Pons (tissue), 1 donor: Measurements from ENCODE around the gene NSMCE1.

ENCODE experiments used
- DNase-seq: peaks from one replicate; pipeline ENCODE4 v3.0.0-alpha.2; 2016; ENCODE audit warnings: low spot score

Gene NSMCE1

DNA sequence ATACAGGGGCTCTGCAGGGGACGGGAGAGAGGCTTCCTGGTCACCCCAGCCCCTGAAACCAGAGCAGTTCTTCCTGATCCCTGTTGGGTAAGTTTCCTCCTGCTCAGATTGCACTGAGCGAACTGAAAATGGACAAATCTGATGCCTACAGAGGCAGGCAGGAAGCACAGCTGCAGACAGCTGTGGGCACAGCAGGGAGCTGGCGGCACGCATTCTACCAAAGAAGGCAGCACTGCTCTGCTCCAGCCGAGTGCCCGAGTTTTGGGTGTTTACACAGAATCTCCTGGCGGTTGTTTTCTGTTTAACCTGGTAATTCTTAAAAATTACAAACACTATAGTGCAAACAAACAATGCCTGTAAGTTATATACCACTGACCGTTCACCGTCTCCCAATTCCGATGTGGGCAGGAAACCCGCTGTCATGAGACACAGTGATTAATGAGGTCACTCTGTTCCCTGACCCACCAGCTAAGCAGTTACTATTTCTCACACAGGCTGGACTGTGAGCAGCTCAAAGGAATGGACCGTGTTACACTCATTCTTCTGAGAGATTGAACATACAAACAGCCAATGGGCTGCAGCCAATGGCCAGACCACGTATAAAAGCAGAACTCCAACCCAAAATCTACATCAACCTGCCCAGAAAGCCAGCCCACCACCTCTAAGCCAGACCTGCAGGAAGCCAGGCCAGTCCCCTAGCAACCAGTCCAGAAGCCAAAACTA, 25.5 kb downstream of the NSMCE1 start:
- DNase-seq: peak; percentile 65

DNA sequence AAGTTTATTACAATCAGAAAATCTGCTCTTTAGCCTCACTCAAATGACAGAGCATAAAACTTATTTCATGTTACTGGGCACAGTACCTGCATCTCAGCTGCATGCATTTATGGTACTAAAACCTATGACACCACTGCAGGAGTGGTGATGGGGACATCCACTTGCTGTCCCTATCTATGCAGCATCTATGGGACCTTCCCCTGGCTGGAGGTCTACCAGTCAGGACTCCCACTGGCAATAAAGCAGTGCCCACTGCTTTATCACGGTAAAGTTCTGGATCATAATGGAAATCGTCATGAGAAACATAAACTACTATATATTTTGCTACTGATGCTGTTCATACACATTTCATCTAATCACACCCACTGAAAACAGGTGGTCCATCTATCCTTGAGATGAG, 26.2 kb downstream of the NSMCE1 start:
- DNase-seq: no peak

DNA sequence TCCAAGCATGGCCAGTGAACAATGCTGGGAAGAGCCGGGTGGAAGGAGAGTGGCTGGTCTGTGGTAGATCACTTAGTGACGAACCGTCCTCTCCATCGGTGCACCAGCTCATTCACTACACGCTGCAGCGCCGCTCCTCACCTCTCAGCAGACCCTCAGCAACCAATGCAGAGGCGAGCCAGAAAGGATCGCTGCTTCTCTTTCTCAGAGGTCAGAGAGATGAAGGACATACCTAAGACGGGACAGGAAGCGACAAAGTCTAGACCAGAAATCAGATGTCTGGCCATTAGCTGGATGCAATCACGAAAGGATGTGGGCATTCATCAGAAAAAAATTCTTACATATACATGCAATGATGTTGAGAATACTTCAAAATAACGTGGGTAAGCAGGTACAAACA, 26.9 kb downstream of the NSMCE1 start:
- no peak for DNase-seq

GRCh38 chr16:27240948-27241531, 27.5 kb downstream of the NSMCE1 start:
- no peak for DNase-seq

GRCh38 chr16:27239906-27240655, 28.5 kb downstream of the NSMCE1 start:
- DNase-seq: no peak

- no peak for DNase-seq
Observed at GRCh38 chr16:27239026-27239425, 29.5 kb downstream of the NSMCE1 start.

DNA sequence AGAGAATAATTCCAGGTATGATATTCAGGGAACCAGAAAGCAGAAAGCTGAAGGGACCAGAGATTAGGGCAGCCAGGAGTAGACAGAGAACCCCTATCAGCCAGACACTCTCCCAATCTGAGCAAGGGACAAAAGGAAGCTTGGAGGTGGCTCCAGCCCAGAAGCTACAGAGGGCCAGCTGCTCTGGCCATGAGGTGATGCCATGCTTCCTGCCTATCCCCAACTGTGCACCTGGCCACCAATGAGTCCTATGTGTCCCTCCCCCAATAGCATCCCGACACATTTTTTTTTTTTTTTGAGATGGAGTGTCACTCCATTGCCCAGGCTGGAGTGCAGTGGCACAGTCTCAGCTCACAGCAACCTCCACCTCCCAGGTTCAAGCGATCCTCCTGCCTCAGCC, 30.0 kb downstream of the NSMCE1 start:
- no peak for DNase-seq

DNA sequence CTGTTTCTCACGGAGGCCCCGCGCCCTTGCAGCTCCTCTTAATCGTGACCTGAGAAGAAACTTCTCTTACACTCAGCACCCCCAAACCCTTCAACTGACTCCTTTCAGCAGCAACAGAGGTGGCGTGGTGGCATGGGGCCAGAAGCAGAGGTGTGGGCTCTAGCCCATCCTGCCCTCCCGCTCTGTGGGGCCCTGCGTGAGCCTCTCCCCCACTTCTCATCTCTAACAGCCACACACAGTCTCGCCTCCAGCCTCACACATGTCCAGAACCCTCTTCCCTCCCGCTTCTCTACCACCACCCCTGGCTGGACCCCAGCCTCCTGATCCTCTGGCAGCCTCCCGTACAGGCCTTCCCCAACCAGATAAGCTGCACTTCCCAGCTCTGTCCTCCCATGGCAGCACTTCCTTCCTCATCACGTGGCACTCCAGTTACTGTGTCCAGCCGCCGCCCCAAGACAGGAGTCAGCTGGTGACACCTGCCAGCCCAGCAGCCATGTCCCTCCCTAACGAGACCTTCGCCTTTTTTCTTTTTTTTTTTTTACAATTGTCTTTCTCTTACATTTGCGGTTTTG, 30.5 kb downstream of the NSMCE1 start:
- no peak for DNase-seq

GRCh38 chr16:27237219-27238015, 31.2 kb downstream of the NSMCE1 start:
- no peak for DNase-seq

DNA sequence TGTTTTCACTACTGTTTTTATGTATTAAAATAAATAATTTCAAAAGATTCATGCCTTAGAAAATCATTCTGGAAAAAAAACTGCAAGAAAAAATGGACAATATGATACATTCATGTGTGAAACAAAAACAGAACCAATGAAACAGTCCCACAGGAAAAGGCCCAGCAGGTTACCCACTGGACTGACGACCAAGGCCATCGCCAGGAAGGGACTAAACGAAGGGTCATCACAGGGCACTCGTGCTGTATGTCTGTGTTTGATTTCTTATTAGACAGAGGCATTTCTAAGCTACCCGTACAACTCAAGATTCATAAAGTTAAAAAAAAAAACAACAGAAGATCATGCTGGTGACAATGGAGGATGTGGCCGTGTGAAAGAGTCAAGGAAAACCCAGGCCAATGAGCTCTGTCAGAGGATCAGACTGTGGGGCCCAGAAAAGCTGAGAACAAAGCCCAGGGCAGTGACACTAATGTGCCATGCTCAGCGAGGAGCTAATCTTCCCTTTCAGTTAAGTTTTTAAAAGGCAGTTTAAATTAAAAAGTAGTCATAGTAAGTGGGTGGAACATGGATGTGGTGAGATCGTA, 31.8 kb downstream of the NSMCE1 start:
- no peak for DNase-seq

DNA sequence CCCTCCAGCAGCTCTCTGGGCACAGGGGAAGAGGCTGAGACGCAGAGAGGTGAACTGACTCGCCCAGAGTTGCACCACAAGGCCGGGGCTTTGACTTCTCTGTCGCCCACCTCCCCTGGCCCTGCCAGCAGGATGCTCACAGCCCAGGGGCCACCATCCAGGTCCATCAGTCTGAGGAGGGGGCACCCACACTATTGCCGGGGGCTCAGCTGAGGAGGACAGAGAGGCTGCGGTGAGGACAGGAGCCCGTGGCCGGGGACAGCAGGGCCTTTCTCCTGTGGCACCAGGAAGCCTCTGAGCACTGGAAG, 32.7 kb downstream of the NSMCE1 start:
- DNase-seq: no peak

DNA sequence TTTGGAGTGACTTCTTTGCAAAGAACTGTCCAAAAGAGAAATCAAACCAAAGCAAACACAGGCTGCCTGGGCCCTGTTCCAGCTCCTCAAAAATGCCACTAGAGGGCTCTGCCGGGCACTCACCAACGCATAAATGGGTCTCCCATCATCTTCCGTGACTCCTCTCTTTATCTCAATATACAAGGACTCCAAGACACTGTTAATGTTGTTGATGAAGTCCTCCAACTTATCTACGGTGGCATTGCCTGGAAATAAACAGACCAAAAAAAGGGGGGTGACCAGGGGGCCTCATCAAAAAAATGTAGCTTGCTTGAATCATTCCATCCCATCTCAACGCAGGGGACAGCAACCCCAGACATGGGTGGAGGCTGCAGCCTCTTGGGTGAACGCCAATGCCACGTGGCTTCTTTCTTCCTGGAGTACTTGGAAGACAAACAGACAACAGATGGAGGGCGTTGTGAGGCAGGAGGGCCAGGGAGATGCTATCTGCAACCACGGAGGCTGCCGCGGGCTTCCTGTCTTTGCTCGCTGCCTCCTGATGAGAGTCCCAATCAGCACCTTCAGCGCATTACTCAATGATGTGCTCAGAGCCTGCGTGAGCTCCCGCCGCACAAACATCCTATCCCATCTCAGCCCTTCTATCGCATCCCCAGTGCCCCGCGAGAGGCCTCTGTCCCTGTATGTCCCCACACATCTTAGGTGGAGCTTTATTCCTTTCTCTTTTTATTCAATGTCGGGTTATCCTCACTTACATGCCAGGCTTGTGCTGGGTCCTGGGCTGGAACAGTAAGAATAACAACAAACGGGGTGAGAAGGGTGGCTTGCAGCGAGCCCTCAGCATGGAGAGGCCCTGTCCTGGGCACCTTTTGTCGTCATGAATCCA, 33.3 kb downstream of the NSMCE1 start:
- peak; percentile 83 for DNase-seq

DNA sequence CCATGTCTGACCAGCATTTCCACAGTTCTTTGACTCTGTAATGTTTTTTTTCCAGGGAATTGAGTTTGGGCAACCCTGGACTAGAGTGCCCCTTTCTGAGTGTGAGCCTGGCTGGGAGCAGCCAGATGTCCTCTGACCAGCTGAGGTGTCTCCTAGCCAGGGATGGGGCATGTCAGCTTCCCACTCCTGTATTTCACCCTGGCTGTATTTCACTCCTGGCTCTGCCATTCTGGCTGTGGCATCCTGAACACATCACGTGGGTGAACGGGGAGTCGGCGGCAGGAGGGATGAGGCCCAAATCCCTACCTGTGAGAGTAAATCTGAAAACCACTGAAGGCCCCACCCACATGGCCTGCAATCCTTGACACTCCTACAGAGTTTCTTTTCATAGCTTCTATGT, 34.0 kb downstream of the NSMCE1 start:
- no peak for DNase-seq

- no peak for DNase-seq
Observed at GRCh38 chr16:27234171-27234570, 34.4 kb downstream of the NSMCE1 start.

GRCh38 chr16:27233731-27234130, 34.8 kb downstream of the NSMCE1 start:
- no peak for DNase-seq

DNA sequence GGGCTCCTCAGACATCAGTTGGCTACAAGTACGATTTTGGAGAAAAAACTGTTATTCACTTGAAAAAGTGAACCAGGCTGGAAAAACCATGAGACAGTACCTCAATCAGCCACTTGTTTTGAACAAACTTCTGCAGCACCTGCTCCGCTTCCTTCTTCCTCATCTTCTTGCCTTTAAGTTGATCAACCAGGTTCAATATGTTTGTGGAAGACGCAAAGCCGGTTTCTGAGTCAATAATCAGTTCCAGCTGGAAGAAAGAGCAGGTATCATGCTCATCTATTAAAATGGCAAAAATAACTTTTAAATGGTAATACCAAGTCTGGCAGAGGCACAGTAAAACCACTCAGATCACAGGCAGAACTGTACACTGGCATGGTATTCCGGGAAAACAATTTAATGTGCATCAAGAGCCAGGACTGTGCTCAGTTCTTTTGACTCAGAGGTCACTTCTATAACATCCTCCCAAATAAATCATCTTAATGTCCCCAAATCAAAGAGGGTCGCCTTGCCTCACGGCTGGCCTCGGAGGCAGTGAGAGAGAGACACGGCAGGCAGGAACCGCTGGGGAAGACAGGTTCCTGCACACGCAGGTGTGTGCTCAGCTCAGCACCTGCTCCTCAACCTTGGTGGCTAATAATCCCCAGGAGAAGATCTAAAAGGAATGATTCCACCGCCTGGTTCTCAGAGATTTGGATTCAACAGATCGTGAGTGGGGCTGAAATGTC, 35.5 kb downstream of the NSMCE1 start:
- DNase-seq: no peak

GRCh38 chr16:27232061-27232900, 36.3 kb downstream of the NSMCE1 start:
- DNase-seq: peak; percentile 63

- no peak for DNase-seq
Observed at GRCh38 chr16:27231692-27232060, 36.9 kb downstream of the NSMCE1 start.

GRCh38 chr16:27230562-27231001, 38.0 kb downstream of the NSMCE1 start:
- no peak for DNase-seq
